Skeletal muscle satellite cell (primary cell): ENCODE results near the gene PXT1.
"Not testable (repeated sequence)": the region's sequence is repeated elsewhere in the genome, so short reads cannot be mapped to it uniquely, and the experiment has no call there.

Source experiments
- H3K27me3 ChIP-seq: 2 replicates; pipeline ENCODE4 v1.7.0; 2013; ENCODE audit warnings: low read length; ENCODE audit not compliant: control insufficient read depth, insufficient read depth
- H3K36me3 ChIP-seq: 2 replicates; pipeline ENCODE4 v1.7.0; 2013; ENCODE audit warnings: mild to moderate bottlenecking, control low read depth, low read length; ENCODE audit not compliant: insufficient read depth
- H3K4me1 ChIP-seq: 2 replicates; pipeline ENCODE4 v1.7.0; 2013; ENCODE audit warnings: low read length; ENCODE audit not compliant: control insufficient read depth, insufficient read depth
- H3K4me2 ChIP-seq: 2 replicates; pipeline ENCODE4 v1.7.0; 2013; ENCODE audit warnings: mild to moderate bottlenecking, low read length
- H3K4me3 ChIP-seq: 2 replicates; pipeline ENCODE4 v1.7.0; 2013; ENCODE audit warnings: low read length
- H3K9ac ChIP-seq: 2 replicates; pipeline ENCODE4 v1.7.0; 2013; ENCODE audit warnings: mild to moderate bottlenecking, low read depth, low read length, moderate library complexity
- H3K9me3 ChIP-seq: replicated peaks from 2 replicates; pipeline ENCODE4 v1.7.0; 2013; ENCODE audit warnings: mild to moderate bottlenecking, control low read depth, low read length

PXT1 gene

GRCh38 chr6:36419310-36419709, 23.3 kb downstream of the PXT1 start:
- Histone ChIP-seq H3K4me3 (no peak overlapping the region), H3K9ac (no peak overlapping the region), H3K9me3 (no peaks in the 10 kb centered on the region), H3K4me1 (peaks cover 10% of the 10 kb centered on the region), H3K27me3 (no peaks in the 10 kb centered on the region), H3K4me2 (no peak overlapping the region), H3K36me3 (no peaks in the 10 kb centered on the region)

GRCh38 chr6:36418558-36418957, 24.1 kb downstream of the PXT1 start:
- H3K9me3 ChIP-seq, result no peaks in the 10 kb centered on the region
- H3K4me2 ChIP-seq, result no peak overlapping the region
- no peak overlapping the region for H3K4me3 ChIP-seq
- no peaks in the 10 kb centered on the region for H3K27me3 ChIP-seq
- H3K4me1 ChIP-seq, result peaks cover 6% of the 10 kb centered on the region
- no peak overlapping the region for H3K9ac ChIP-seq
- no peaks in the 10 kb centered on the region for H3K36me3 ChIP-seq

GRCh38 chr6:36414481-36414880, 28.2 kb downstream of the PXT1 start:
- Histone ChIP-seq H3K27me3 (peaks cover 7% of the 10 kb centered on the region), H3K9ac (no peak overlapping the region), H3K36me3 (no peaks in the 10 kb centered on the region), H3K4me2 (no peak overlapping the region), H3K4me1 (no peaks in the 10 kb centered on the region), H3K4me3 (no peak overlapping the region), H3K9me3 (no peaks in the 10 kb centered on the region)

- no peak overlapping the region for H3K9ac ChIP-seq
- no peak overlapping the region for H3K4me2 ChIP-seq
- H3K9me3 ChIP-seq, result no peaks in the 10 kb centered on the region
- H3K4me3 ChIP-seq, result no peak overlapping the region
- H3K36me3 ChIP-seq, result no peaks in the 10 kb centered on the region
- peaks cover 14% of the 10 kb centered on the region for H3K27me3 ChIP-seq
- H3K4me1 ChIP-seq, result no peaks in the 10 kb centered on the region
These were observed 28.9 kb downstream of the PXT1 start for GRCh38 chr6:36413489-36414480.

- H3K4me2 ChIP-seq, H3K36me3 ChIP-seq, H3K9ac ChIP-seq, H3K4me3 ChIP-seq, H3K9me3 ChIP-seq, H3K4me1 ChIP-seq: not testable (repeated sequence)
- peaks cover 30% of the 10 kb centered on the region for H3K27me3 ChIP-seq
These were observed 32.9 kb downstream of the PXT1 start for GRCh38 chr6:36409718-36410117.

GRCh38 chr6:36404164-36404563, 38.5 kb downstream of the PXT1 start:
- H3K4me2 ChIP-seq, result no peak overlapping the region
- no peak overlapping the region for H3K4me3 ChIP-seq
- H3K9ac ChIP-seq, result no peak overlapping the region
- no peaks in the 10 kb centered on the region for H3K36me3 ChIP-seq
- H3K27me3 ChIP-seq, result peaks cover 41% of the 10 kb centered on the region
- no peaks in the 10 kb centered on the region for H3K4me1 ChIP-seq
- no peaks in the 10 kb centered on the region for H3K9me3 ChIP-seq

- Histone ChIP-seq H3K4me2 (no peak overlapping the region), H3K4me1 (no peaks in the 10 kb centered on the region), H3K4me3 (no peak overlapping the region), H3K9ac (no peak overlapping the region), H3K27me3 (peaks cover 40% of the 10 kb centered on the region), H3K9me3 (no peaks in the 10 kb centered on the region), H3K36me3 (no peaks in the 10 kb centered on the region)
These were observed 40.2 kb downstream of the PXT1 start for GRCh38 chr6:36402481-36402880.

GRCh38 chr6:36399970-36400369, 42.7 kb downstream of the PXT1 start:
- H3K9me3 ChIP-seq, result no peaks in the 10 kb centered on the region
- H3K4me1 ChIP-seq, result no peaks in the 10 kb centered on the region
- no peak overlapping the region for H3K4me2 ChIP-seq
- no peak overlapping the region for H3K4me3 ChIP-seq
- no peak overlapping the region for H3K9ac ChIP-seq
- peaks cover 50% of the 10 kb centered on the region for H3K27me3 ChIP-seq
- H3K36me3 ChIP-seq, result no peaks in the 10 kb centered on the region

GRCh38 chr6:36392621-36393020, 50.0 kb downstream of the PXT1 start:
- H3K36me3 ChIP-seq, result no peaks in the 10 kb centered on the region
- no peak overlapping the region for H3K4me2 ChIP-seq
- no peaks in the 10 kb centered on the region for H3K9me3 ChIP-seq
- no peak overlapping the region for H3K4me3 ChIP-seq
- no peaks in the 10 kb centered on the region for H3K4me1 ChIP-seq
- H3K9ac ChIP-seq, result no peak overlapping the region
- peaks cover 70% of the 10 kb centered on the region for H3K27me3 ChIP-seq

- Histone ChIP-seq H3K4me1 (peaks cover 12% of the 10 kb centered on the region), H3K36me3 (no peaks in the 10 kb centered on the region), H3K4me2 (no peak overlapping the region), H3K4me3 (no peak overlapping the region), H3K27me3 (peaks cover 64% of the 10 kb centered on the region), H3K9me3 (no peaks in the 10 kb centered on the region), H3K9ac (no peak overlapping the region)
These were observed 53.3 kb downstream of the PXT1 start for GRCh38 chr6:36389353-36389752.

GRCh38 chr6:36387440-36388303, 55.0 kb downstream of the PXT1 start, which contains the start of gene ETV7:
ETV7 (minus strand) TSS chr6:36387669; CDS start chr6:36387541, 128 bp downstream.
- peaks cover 61% of the 10 kb centered on the region for H3K27me3 ChIP-seq
- peaks cover 12% of the 10 kb centered on the region for H3K4me1 ChIP-seq
- peak within 1 kb of the TSS; percentile 78 for H3K4me3 ChIP-seq
- no peaks in the 10 kb centered on the region for H3K9me3 ChIP-seq
- H3K9ac ChIP-seq, result peak within 1 kb of the TSS; percentile 70
- H3K36me3 ChIP-seq, result no peaks in the 10 kb centered on the region
- H3K4me2 ChIP-seq, result peak within 1 kb of the TSS; percentile 97
